Measurements from ENCODE around the gene FBXW4.

FBXW4 gene

DNA sequence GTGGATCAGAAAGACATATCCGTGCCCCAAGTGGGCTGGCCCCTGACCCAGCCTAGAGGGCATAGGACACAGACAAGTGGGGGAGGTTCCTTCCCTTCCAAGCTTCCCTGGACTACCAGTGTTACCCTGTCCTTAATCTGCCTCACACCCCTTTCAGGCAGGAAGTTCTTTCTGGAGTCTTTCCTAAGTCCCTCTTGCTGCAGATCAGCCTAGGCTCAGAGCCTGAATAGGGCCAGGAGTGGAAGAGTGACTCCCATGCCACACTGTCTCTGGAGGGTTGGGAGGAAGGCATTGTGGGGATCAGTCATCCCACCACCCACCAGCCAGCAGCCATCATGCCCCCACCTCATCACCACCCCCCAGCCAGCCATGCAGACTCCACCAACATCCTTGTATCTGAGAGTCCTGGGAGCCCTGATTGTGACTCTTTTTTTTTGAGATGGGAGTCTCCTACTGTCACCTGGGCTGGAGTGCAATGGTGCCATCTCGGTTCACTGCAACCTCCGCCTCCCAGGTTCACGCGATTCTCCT is 129.5 kb downstream of the FBXW4 start:
- no peak for DNase-seq (ENCODE audit: low read depth, low spot score)
- POLR2A ChIA-PET, result no interaction called here
- CTCF ChIA-PET, result interaction anchor here (9.6 kb wide), 1 partner anchor 352 kb away, joined by 281 read pairs; no protein-coding TSS in a partner anchor
- H3K4me3 ChIP-seq (ENCODE audit: low read depth, low read length), result no peak overlapping the region
- TF ChIP-seq, protein P1, sequence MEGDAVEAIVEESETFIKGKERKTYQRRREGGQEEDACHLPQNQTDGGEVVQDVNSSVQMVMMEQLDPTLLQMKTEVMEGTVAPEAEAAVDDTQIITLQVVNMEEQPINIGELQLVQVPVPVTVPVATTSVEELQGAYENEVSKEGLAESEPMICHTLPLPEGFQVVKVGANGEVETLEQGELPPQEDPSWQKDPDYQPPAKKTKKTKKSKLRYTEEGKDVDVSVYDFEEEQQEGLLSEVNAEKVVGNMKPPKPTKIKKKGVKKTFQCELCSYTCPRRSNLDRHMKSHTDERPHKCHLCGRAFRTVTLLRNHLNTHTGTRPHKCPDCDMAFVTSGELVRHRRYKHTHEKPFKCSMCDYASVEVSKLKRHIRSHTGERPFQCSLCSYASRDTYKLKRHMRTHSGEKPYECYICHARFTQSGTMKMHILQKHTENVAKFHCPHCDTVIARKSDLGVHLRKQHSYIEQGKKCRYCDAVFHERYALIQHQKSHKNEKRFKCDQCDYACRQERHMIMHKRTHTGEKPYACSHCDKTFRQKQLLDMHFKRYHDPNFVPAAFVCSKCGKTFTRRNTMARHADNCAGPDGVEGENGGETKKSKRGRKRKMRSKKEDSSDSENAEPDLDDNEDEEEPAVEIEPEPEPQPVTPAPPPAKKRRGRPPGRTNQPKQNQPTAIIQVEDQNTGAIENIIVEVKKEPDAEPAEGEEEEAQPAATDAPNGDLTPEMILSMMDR (IDR thresholded peaks at IDR 0.05; ENCODE audit: insufficient read depth, low read length, missing control alignments), result no peak

DNA sequence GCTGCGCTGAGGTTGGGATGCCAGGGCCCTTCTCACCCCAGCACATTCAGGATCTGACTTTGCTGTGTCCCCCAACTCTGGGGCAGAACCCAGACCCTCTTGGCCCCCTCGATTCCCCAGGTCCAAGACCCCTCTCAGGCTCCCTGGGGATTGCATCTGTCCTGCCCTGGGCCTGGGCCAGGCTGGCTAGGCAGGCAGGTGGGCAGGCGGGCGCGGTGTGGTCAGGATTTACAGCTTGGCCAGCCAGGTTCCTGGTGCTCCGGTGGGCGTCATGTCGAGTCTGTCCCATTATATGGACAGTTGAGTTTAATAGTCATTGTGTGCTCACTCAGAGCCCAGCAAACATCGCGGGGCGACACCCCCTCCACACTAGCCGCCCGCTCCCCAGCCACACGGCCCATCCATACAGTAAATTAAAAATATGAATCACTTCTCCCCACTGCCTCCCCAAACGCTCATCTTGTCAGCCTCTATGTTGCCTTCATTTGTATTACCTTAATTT is 130.4 kb downstream of the FBXW4 start:
- ChIA-PET POLR2A (no interaction called here), CTCF (interaction anchor here (1.0 to 9.6 kb wide), 2 partner anchors 217 to 351 kb away, joined by 3 to 281 read pairs; no protein-coding TSS in a partner anchor)
- TF ChIP-seq, protein P1 (IDR thresholded peaks at IDR 0.05; ENCODE audit: insufficient read depth, low read length, missing control alignments), result no peak
- H3K4me3 ChIP-seq (ENCODE audit: low read depth, low read length), result no peak overlapping the region
- no peak for DNase-seq (ENCODE audit: low read depth, low spot score)

DNA sequence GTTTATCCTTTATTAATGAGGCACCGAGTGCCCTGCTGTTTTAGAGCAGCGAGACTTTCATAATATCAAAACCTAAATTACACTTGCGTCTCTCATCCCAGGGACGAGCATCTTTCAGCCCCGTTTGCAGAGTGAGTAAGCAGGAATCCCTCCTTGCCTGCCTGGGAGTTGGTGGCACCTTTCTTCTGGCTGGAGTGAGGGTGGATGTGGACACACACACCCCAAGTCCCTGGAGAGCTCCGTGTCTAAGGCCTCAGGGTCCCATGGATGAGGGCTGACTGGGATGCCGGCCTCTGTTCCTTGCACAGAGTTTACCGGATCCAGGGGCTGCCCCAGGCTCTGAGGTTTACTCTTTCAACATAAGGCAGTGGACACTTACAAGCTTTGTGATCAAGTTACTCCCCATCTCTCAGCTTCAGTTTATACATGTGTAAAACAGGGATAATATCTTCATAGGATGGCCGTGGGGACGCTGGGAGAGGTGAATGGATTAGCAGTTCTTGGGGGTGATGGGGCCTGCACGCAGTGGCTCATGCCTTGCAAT is 131.4 kb downstream of the FBXW4 start:
- no peak overlapping the region for H3K4me3 ChIP-seq (ENCODE audit: low read depth, low read length)
- ChIA-PET POLR2A (no interaction called here), CTCF (interaction anchor here (1.0 to 3.1 kb wide), 2 partner anchors 218 to 349 kb away, joined by 3 to 15 read pairs; no protein-coding TSS in a partner anchor)
- no peak for DNase-seq (ENCODE audit: low read depth, low spot score)
- TF ChIP-seq, protein P1 (IDR thresholded peaks at IDR 0.05; ENCODE audit: insufficient read depth, low read length, missing control alignments), result no peak

DNA sequence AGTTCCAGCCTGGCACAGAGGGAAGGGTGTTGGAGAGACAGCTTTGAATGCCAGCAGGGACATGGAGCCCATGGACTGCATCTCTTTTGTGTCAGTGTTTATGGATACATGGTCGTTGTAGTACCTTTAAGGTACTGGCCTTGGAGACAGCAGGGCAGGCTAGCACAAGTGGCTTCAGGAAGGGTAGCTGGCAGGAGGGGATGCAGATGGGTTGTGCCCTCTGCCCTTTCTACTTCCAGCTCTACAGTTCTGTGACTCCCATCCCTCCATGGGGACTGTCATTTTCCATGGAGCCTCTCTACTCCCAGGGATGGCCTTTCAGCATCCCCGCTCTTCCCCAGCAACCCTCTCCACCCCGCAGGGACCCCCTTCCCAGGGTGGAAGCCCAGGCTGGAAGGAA is 132.0 kb downstream of the FBXW4 start:
- DNase-seq (ENCODE audit: low read depth, low spot score), result no peak
- TF ChIP-seq, protein P1 (IDR thresholded peaks at IDR 0.05; ENCODE audit: insufficient read depth, low read length, missing control alignments), result no peak
- no peak overlapping the region for H3K4me3 ChIP-seq (ENCODE audit: low read depth, low read length)
- ChIA-PET POLR2A (no interaction called here), CTCF (interaction anchor here (0.7 to 9.1 kb wide), 3 partner anchors 7 to 349 kb away, joined by 3 to 73 read pairs (median 15); no protein-coding TSS in a partner anchor)

DNA sequence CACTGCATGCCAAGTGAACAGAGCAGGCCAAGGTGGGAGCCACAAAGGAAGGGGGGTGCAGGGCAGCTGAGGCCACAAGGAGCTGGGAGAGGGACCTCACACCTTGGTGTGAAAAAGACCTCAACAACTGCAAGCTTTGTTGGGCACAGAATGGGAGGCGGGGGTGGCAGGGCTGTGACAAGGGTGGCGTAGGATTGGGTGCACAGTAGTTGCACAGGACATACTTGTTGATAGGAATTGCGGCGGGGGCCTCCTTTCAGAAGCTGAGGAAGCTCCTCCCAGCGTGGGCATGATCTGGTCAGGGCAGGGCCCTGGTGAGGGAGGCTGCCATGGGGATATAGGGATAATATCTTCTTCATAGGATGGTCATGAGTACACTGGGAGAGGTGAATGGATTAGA is 132.7 kb downstream of the FBXW4 start:
- CTCF ChIA-PET, result interaction anchor here (0.7 to 9.1 kb wide), 4 partner anchors 7 to 348 kb away, joined by 3 to 73 read pairs (median 9); no protein-coding TSS in a partner anchor

More for the DNA sequence above, 132.7 kb downstream of the FBXW4 start:
- no peak for DNase-seq (ENCODE audit: low read depth, low spot score)
- TF ChIP-seq, protein P1 (IDR thresholded peaks at IDR 0.05; ENCODE audit: insufficient read depth, low read length, missing control alignments), result no peak
- no peak overlapping the region for H3K4me3 ChIP-seq (ENCODE audit: low read depth, low read length)
- POLR2A ChIA-PET, result no interaction called here
